ENCODE measurements around the gene CSF3R. TPM values are rescaled to one million over a fixed set of nuclear protein-coding genes. Genes with fewer than 3 reads are reported as not detected.

CSF3R gene
- total RNA-seq, 1 experiment from 2014 or later = not detected

- Histone ChIP-seq H2BK5ac (ENCODE audit: insufficient read length, low read length) (no peak overlapping the region), H3K14ac (ENCODE audit: insufficient read depth, low read length) (no peak overlapping the region), H3K56ac (ENCODE audit: insufficient read length, low read depth, low read length) (no peak overlapping the region), H3K9ac (ENCODE audit: extremely low read depth, insufficient read length, low read length) (no peak overlapping the region), H3K23ac (ENCODE audit: insufficient read length, low read depth, low read length) (no peak overlapping the region), H2BK15ac (ENCODE audit: low read depth, low read length) (no peak overlapping the region), H2AFZ (ENCODE audit: low read length) (no peak overlapping the region), H4K8ac (replicated peaks; ENCODE audit: insufficient read length, low read depth, low read length) (no peak overlapping the region), H4K5ac (ENCODE audit: insufficient read length, low read depth, low read length) (no peak overlapping the region), H3K18ac (ENCODE audit: insufficient read length, low read depth, low read length) (no peak overlapping the region), H4K20me1 (ENCODE audit: control insufficient read depth, insufficient read depth, insufficient read length) (no peaks in the 10 kb centered on the region), H3K9me3 (ENCODE audit: control insufficient read depth, low read depth, low read length) (no peaks in the 10 kb centered on the region), H3K4me2 (ENCODE audit: insufficient read depth, insufficient read length, low read length) (no peak overlapping the region), H2BK20ac (ENCODE audit: low read depth, low read length, poor library complexity, severe bottlenecking) (no peak overlapping the region), H2BK120ac (ENCODE audit: low read depth, low read length, poor library complexity, severe bottlenecking) (no peak overlapping the region), H3K23me2 (ENCODE audit: insufficient read length, low read depth, low read length, poor library complexity, severe bottlenecking) (no peaks in the 10 kb centered on the region), H3K79me1 (ENCODE audit: insufficient read depth, low read depth, low read length, poor library complexity, severe bottlenecking) (no peaks in the 10 kb centered on the region), H3K27me3 (ENCODE audit: insufficient read depth, low read length) (no peaks in the 10 kb centered on the region; the same call in 1 of the 2 replicates), H4K91ac (ENCODE audit: insufficient read length, low read depth, low read length) (no peak overlapping the region), H3K79me2 (ENCODE audit: insufficient read depth, low read length) (no peaks in the 10 kb centered on the region), H3T11ph (ENCODE audit: low read length) (no peak overlapping the region), H3K27ac (ENCODE audit: insufficient read length, low read depth, low read length) (no peak overlapping the region), H2AK5ac (ENCODE audit: insufficient read length, low read length) (no peak overlapping the region), H3K4me1 (ENCODE audit: insufficient read depth, low read length) (no peaks in the 10 kb centered on the region), H3K4ac (ENCODE audit: low read depth, low read length) (no peak overlapping the region), H2BK12ac (ENCODE audit: insufficient read length, low read depth, low read length) (no peak overlapping the region)
- Mint-ChIP-seq H3K27me3 (ENCODE audit: low read depth) (peaks cover 49% of the 10 kb centered on the region), H3K9me3 (peaks cover 0 to 8% of the 10 kb centered on the region in 2 experiments; a peak in 2 of 5 replicates), H3K4me3 (no peak overlapping the region), H3K36me3 (ENCODE audit: insufficient read depth in 1 of 3, low read depth in 3 of 3) (no peaks in the 10 kb centered on the region), H3K4me1 (peaks cover 13% of the 10 kb centered on the region in 2 experiments), H3K27ac (no peak overlapping the region)
- DNase-seq = no peak
- no peak for TF ChIP-seq CTCF (conservative IDR thresholded peaks at IDR 0.05)
- WGBS (ENCODE audit: extremely low coverage, insufficient read length, low lambda C conversion rate) = no CpG with 5 or more reads among the region's 6 CpGs
Measured at GRCh38 chr1:36481091-36481490, 1.6 kb downstream of the CSF3R start.

Measured in H9 (cell line).